Stimulated activated CD4-positive, alpha-beta T cell treated with anti-CD3 and anti-CD28 coated beads, Interleukin-12 subunit alpha, Interleukin-12 subunit beta, amount 100 ng/mL, for 24 hours (primary cell): ENCODE measurements around the gene OVCH2.
A peak's percentile ranks its signal among the peaks of the same experiment; 100 is the strongest.
"Not testable (repeated sequence)": the region's sequence is repeated elsewhere in the genome, so short reads cannot be mapped to it uniquely, and the experiment has no call there.

Source experiments
- DNase-seq, 2 experiments: peaks; one replicate each; pipeline ENCODE4 v3.0.0-alpha.2; 2020; ENCODE audit warnings: low read depth in 2 of 2

OVCH2 gene

GRCh38 chr11:7671347-7672215 is 34.7 kb downstream of the OVCH2 start:
- DNase-seq = peak in 1 of 2 experiments; percentile 32

GRCh38 chr11:7670641-7671040 is 35.6 kb downstream of the OVCH2 start:
- no peak for DNase-seq

- no peak for DNase-seq
Measured at GRCh38 chr11:7668911-7669310, 37.4 kb downstream of the OVCH2 start.

- no peak for DNase-seq
Measured at GRCh38 chr11:7668464-7668863, 37.8 kb downstream of the OVCH2 start.

GRCh38 chr11:7667460-7667859 is 38.8 kb downstream of the OVCH2 start:
- DNase-seq = no peak

GRCh38 chr11:7666292-7666866 is 39.9 kb downstream of the OVCH2 start:
- no peak for DNase-seq

GRCh38 chr11:7665473-7666291 is 40.6 kb downstream of the OVCH2 start:
- peak; percentile 58 to 75 for DNase-seq

GRCh38 chr11:7664867-7665266 is 41.4 kb downstream of the OVCH2 start:
- DNase-seq = no peak

- DNase-seq = not testable (repeated sequence)
Measured at GRCh38 chr11:7663531-7663930, 42.7 kb downstream of the OVCH2 start.

GRCh38 chr11:7657306-7658025 is 48.8 kb downstream of the OVCH2 start:
- DNase-seq = no peak

- DNase-seq = no peak
Measured at GRCh38 chr11:7656704-7657103, 49.6 kb downstream of the OVCH2 start.

- no peak for DNase-seq
Measured at GRCh38 chr11:7655253-7656217, 50.7 kb downstream of the OVCH2 start.

GRCh38 chr11:7654195-7654705 is 52.0 kb downstream of the OVCH2 start:
- DNase-seq = no peak

GRCh38 chr11:7651700-7652099 is 54.6 kb downstream of the OVCH2 start:
- no peak for DNase-seq

GRCh38 chr11:7651140-7651551 is 55.1 kb downstream of the OVCH2 start:
- no peak for DNase-seq

- no peak for DNase-seq
Measured at GRCh38 chr11:7648264-7648663, 58.0 kb downstream of the OVCH2 start.

- no peak for DNase-seq
Measured at GRCh38 chr11:7646866-7647265, 59.4 kb downstream of the OVCH2 start.

- no peak for DNase-seq
Measured at GRCh38 chr11:7645206-7645605, 61.1 kb downstream of the OVCH2 start.

- no peak for DNase-seq
Measured at GRCh38 chr11:7643314-7643713, 63.0 kb downstream of the OVCH2 start.

GRCh38 chr11:7642747-7643146 is 63.5 kb downstream of the OVCH2 start:
- DNase-seq = no peak
